ENCODE data around the gene GFOD2.
"Not testable (repeated sequence)": the region's sequence is repeated elsewhere in the genome, so short reads cannot be mapped to it uniquely, and the experiment has no call there.

Gene GFOD2

GRCh38 chr16:67719048-67719777 is at the start of gene GFOD2:
Gene GFOD2 (minus strand): TSS chr16:67719316. CDS start chr16:67685715, 33,601 bp downstream.
- peak; percentile 100 for DNase-seq
- ATAC-seq, result peak; percentile 89

- no peak for ATAC-seq
- DNase-seq, result no peak
These were observed 48.8 kb upstream of the GFOD2 start for GRCh38 chr16:67767953-67768352.

GRCh38 chr16:67766291-67766690 is 47.2 kb upstream of the GFOD2 start:
- ATAC-seq, result no peak
- no peak for DNase-seq

GRCh38 chr16:67764158-67764667 is 45.1 kb upstream of the GFOD2 start:
- DNase-seq, result no peak
- no peak for ATAC-seq

- ATAC-seq (no peak), DNase-seq (no peak)
These were observed 44.0 kb upstream of the GFOD2 start for GRCh38 chr16:67763066-67763465.

- ATAC-seq, result no peak
- DNase-seq, result no peak
These were observed 43.3 kb upstream of the GFOD2 start for GRCh38 chr16:67762385-67762784.

- ATAC-seq (no peak), DNase-seq (no peak)
These were observed 42.8 kb upstream of the GFOD2 start for GRCh38 chr16:67761924-67762323.

- ATAC-seq (no peak), DNase-seq (no peak)
These were observed 41.8 kb upstream of the GFOD2 start for GRCh38 chr16:67760956-67761230.

GRCh38 chr16:67760206-67760955 is 41.3 kb upstream of the GFOD2 start:
- DNase-seq, result no peak
- no peak for ATAC-seq

- no peak for ATAC-seq
- no peak for DNase-seq
These were observed 39.9 kb upstream of the GFOD2 start for GRCh38 chr16:67758966-67759365.

GRCh38 chr16:67758006-67758405 is 38.9 kb upstream of the GFOD2 start:
- ATAC-seq, result no peak

GRCh38 chr16:67752641-67753040 is 33.5 kb upstream of the GFOD2 start:
- DNase-seq (no peak), ATAC-seq (no peak)

More at GRCh38 chr16:67758006-67758405, 38.9 kb upstream of the GFOD2 start:
- no peak for DNase-seq

- DNase-seq, ATAC-seq: not testable (repeated sequence)
These were observed 32.2 kb upstream of the GFOD2 start for GRCh38 chr16:67751331-67751730.

- DNase-seq (no peak), ATAC-seq (no peak)
These were observed 31.4 kb upstream of the GFOD2 start for GRCh38 chr16:67750466-67750865.

GRCh38 chr16:67749436-67750078 is 30.4 kb upstream of the GFOD2 start:
- DNase-seq, result no peak
- ATAC-seq, result no peak

- no peak for DNase-seq
These were observed 29.7 kb upstream of the GFOD2 start for GRCh38 chr16:67748834-67749233.

GRCh38 chr16:67746846-67747245 is 27.7 kb upstream of the GFOD2 start:
- no peak for ATAC-seq
- no peak for DNase-seq

More at GRCh38 chr16:67748834-67749233, 29.7 kb upstream of the GFOD2 start:
- no peak for ATAC-seq

- no peak for ATAC-seq
- DNase-seq, result no peak
These were observed 22.0 kb upstream of the GFOD2 start for GRCh38 chr16:67741118-67741517.

GRCh38 chr16:67740391-67740790 is 21.3 kb upstream of the GFOD2 start:
- ATAC-seq, result no peak
- no peak for DNase-seq

- DNase-seq, result no peak
- ATAC-seq, result no peak
These were observed 17.7 kb upstream of the GFOD2 start for GRCh38 chr16:67736858-67737257.

- DNase-seq (no peak), ATAC-seq (no peak)
These were observed 15.7 kb upstream of the GFOD2 start for GRCh38 chr16:67734731-67735201.

- no peak for ATAC-seq
- DNase-seq, result no peak
These were observed 14.8 kb upstream of the GFOD2 start for GRCh38 chr16:67733734-67734470.
